Stimulated activated CD4-positive, alpha-beta T cell treated with anti-CD3 and anti-CD28 coated beads, Interleukin-4, amount 100 ng/mL, for 4 hours (primary cell): Measurements from ENCODE around the gene LHX4.
"Not testable (repeated sequence)": the region's sequence is repeated elsewhere in the genome, so short reads cannot be mapped to it uniquely, and the experiment has no call there.

Experiments
- DNase-seq, 2 experiments: peaks; one replicate each; pipeline ENCODE4 v3.0.0-alpha.2; 2020

Gene LHX4

DNA sequence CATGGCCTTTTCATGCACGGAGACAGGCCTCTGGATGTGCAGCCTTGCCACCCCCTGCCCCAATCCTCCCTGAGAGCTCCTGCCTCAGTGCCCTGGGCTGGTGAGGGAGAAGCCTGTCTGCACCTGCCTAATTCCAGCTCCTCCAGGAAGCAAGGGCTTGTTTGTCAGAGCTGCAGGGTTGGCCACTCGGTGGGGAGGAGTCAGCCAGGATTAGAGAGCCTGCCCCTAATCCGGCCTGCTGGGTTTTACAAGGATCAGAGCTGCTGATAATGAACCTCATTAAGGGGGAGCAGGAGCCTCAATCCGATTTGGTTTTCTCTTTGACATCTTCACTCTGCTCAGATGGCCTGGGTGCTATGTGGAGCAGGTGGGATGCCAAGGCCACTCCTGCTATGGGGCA lies 31.9 kb upstream of the LHX4 start:
- no peak for DNase-seq

DNA sequence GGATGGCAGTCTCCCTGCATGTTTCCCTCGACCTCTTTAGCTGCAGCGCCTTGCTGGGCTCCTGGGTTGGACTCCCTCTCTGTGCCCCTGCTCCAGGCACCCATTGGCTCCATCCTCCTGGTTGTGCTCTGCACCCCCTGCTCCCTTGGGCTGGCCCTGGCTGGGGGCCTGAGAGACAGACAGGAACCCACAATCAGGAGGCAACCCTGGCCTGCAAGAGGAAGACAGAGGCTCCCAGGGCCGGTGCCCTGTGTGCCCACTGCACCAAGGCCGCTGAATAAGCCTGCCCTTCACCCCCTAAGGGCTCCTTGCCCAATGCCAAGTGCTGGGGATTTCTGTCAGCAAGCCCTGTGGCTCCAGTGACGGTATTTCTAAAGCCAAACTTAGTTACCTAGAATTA lies 31.5 kb upstream of the LHX4 start:
- no peak for DNase-seq

DNA sequence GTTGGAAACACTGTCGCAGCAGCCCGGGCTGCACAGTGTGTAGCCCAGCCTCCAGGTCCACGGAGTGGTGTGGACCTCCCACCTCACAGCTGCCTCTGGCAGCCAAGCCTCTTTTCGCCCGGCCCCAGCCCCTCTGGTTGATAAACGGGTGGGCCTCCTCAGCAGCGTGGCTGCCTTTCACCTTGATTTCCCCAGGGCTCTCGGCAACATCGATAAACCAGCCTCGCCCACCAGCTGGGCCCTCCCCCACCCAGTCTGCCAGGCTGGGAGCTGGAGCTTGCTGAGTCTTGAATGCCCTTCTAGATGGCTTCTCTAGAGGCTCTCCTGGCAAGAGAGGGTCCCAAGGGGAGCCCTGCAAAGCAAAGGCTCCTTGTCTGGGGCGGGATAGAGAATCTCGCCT lies 31.0 kb upstream of the LHX4 start:
- DNase-seq, result no peak

DNA sequence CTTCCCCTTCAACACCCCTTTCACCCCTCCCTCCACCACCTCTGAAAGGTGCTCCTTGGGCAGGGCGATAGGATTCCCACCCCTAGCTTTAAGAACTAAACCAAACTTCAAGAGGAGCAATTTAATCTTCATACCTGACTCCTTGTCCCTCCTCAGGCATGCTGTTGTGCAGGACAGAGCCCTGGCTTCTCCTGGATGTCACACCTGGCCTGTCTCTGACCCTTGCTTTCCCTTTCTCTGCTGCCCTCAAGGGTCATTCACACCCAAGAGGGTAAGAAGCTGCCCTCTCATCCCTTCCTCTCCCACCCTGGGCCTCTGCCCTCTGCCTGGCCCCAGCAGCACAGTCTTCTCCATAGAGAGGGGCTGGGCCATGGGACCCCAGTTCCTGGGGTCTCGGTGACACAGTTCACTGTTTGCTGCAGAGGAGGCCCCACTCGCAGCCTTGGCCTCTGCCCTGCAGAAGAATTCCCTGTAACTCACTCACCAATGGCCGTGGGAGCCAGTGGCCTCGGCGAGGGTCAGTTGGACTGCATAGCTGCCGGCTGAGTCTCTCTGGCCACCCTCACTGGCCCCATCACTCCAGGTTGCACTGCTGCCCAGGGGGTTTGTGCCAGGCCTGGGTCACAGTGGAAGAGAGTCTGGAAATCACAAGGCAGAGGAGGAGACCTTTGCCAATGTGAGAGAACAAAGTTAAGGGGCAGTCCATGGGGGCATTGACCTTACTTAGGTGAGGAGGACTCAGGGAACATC lies 28.4 kb upstream of the LHX4 start:
- no peak for DNase-seq

DNA sequence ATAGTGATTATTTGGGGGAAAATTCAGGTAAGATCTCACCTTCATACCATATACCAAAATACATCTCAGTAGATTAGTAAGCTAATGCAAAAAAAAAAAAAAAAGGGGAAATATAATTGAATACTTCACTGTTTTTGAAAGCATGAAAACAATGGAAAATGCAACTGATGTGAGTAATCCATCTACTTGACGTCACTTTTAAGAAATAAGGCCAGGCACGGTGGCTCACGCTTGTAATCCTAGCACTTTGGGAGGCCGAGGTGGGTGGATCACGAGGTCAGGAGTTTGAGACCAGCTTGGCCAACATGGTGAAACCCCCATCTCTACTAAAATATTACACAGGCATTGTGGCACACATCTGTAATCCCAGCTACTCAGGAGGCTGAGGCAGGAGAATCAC lies 27.5 kb upstream of the LHX4 start:
- DNase-seq, result not testable (repeated sequence)

DNA sequence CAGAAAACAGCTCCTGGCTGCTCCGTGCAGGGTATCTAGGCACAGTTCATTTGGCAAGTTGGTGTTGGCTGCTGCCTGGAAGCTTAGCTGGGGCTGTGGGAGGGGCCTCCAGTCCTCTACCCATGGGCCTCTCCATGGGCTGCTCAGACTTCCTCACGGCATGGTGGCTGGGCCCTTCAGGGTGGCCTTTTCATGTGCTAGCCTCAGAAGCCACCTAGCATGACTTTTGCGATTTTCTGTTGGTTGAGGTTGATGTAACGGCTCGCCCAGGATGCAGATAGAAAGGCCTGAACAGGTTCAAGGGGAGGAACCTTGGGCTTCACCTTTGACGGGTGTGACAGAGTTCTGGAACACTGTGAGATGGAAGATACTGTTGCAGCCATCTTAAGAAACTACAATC lies 25.8 kb upstream of the LHX4 start:
- no peak for DNase-seq

DNA sequence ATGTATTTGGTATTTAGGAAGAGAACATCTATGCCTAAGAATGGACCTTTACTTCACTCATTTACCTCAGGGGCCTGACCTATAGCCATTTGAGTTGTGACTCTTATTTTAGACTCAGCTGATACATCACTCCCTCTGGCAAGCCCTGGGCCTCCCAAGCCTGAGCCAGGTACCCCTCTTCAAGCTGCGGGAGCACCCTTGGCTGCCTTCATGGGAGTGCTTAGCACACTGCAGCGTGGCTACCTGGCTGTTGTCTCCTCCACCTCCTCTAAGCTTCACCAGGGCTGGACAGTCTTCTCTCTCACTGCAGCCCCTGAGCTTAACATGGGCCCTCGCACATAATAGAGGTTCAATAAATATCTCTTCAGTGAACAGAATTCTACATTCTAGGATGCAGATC lies 23.5 kb upstream of the LHX4 start:
- no peak for DNase-seq

DNA sequence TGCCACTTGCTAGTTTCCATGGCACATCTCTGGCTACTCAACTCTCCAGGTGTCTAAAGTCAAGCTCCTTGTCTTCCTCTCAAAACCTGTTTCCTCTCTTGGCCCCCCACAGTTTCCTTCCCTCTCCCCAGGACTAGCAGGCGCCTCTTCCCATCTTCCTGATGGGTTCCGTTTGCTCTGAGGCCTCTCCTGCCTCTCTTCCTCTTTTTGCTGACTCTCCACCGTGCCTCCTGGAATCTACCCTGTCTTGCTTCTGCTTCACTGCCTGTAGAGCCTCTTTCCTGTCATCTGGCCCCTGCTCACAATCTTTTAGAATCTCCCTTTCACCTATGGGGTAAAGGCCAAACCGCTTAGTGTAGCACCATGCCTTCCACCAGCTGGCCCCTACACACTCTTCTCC lies 21.8 kb upstream of the LHX4 start:
- DNase-seq, result no peak

DNA sequence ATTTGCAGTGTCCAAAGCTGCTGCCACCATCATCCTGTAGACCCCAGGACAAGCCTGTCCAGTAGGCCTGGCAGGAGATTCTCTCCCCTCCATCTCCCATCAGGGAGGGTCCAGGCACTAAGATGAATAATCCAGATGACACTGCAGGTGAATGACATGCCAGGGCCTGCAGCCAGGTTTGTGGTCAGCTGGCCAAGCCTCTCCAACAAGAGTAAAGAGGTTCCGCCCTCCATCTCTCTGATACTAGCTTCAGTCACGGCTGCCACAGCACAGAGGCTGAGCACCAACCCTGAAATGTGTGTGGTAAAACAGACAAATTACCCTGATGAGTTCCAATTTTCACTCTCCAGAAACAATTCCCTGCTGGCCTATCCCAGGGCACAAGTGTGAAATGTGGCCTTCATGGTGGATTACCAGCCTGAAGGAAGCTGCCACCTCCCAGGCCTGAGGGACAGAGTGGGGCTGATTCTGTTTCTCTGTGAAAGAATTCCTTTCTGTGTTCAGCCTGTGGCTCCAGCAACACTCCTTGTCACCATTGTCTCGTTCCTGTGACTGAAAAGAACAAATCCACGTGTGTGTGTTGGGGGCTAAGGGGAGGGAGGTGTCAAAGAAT lies 19.9 kb upstream of the LHX4 start:
- no peak for DNase-seq

DNA sequence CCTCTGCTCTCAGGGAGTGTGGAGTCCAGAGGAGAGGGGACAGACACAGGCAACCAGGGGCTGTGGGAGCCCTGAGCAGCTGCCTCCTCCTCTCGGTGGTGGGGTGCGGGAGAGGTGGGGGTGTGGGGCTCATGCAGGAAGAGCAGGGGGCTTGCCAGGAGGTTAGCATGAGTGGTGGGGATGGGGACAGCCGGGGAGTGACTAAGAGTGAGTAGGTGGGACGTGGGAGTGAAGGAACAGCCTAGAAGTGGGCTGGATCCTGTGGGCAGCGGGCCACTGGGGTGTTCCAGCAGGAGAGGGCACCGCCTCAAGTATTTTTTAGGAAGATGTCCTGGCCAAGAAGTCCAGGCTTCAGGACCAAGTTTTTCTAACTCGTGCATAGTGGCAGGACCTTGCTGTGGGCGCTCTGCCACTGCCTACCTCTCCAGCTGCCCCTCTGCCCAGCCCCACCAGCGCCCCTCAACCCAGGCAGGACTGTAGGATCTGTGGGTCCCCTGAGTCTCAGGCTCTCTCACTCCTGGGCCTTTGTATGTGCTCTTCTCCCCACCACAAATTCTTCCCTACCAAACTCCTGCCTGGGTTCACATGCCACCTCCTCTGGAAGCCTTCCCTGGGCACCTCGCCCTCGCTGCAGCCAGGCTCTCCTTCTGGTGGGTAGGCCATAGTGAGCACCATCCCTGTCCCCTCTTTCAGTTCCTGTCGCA lies 18.8 kb upstream of the LHX4 start:
- no peak for DNase-seq

DNA sequence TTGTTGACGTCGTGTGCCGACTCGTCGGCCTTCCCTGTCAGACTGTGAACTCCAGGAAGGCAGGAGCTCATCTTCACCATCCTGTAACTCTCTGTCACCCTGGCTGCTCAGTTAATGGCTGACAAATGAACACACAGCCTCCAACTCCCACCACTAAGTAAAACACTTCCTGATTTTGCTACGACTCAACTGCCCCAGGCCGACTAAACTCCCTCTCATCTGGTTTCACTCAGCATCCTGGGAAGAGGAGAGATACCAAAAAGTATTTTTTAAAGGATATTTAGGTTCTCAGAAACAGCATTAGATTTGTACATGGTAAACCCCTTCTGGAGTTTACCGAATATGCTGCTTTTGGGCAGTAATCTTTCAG lies 18.2 kb upstream of the LHX4 start:
- DNase-seq, result no peak

DNA sequence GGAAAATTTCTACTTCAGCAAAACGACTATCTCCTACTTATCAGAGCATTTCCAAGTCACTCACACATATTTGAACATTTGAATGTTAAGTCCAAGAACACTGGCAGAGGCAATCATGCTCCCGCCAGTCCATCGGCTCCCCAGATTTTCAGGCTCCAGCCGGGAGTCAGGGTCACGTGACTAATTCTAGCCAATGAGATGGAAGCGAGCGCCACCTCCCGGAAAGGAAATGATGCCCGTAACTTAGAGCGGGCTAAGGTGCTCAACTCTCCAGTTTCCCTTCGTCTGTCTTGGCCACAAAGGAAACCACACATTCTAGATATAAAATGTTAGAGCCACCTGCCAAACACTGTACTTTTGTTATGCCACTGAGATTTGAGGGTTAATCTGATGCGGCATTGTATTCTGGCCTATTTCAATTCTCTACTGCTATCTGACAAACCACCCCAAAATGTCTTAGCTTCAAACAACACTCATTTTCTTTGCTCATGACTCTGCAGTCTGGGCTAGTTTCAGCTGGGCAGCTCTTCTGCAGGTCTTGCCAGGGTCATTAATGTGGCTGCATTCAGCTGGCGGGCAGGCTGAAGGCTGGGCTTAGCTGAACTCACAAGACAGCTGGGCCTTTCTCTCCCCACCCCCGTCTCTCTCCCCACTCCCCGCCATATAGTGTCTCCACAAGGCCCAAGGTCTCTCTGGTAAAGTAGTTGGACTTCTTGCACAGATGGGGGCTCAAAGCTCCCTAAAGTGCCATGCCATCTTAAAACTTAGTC lies 16.5 kb upstream of the LHX4 start:
- DNase-seq, result peak in 1 of 2 experiments; percentile 25

DNA sequence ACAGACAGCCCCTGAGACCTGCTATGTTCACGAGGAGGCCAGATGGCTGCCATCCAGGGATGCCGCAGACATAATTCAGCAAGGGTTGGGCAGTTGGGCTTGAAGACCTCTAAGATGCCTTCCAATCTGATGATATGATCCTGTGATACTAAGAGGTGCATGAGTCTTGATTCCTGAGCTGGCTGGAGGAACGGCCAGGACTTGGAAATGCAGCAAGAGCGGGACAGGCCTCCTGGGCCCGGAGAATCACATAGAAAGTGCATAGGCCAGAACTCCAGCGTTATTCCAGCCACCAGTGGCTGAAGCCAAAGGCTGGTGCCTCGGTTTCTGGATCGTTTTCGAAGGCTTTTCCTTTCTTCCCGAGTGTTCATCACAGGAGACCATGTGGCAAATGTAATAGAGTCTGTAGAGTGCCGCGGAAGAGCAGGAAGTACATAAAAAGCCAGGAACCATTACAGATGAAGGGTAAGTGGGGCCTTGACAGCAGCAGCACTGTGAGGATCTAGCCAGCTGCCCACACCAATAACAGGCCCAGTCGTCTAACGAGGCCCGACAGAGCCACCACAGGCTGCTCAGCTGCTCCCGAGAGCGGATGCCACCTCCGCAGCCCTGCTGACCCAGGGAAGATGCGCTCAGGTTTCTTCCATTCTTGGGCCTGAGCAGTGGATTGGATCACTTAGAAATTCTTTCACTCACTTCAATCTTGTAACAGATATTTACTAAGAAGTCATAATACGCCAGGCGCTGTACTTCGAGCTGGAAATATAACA lies 14.0 kb upstream of the LHX4 start:
- no peak for DNase-seq

DNA sequence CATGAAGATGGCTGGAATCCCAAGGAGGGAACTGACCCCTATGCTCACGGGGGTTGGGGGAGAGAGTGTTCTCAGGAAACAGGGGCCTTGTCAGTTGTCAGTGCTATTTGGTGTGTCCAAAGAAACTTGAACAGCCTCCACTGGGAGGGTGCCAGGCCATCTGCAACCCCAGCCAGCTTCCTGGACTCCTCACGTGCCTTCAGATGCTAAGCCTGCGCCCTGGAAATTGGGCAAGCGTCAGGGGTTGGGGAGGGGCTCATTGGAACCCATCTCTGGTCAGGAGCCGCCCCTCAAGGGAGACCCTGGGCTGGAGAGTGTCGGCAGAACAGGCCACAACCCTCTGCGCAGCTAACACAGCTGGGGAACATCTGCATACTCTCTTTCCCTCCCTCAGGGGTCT lies 13.1 kb upstream of the LHX4 start:
- no peak for DNase-seq

DNA sequence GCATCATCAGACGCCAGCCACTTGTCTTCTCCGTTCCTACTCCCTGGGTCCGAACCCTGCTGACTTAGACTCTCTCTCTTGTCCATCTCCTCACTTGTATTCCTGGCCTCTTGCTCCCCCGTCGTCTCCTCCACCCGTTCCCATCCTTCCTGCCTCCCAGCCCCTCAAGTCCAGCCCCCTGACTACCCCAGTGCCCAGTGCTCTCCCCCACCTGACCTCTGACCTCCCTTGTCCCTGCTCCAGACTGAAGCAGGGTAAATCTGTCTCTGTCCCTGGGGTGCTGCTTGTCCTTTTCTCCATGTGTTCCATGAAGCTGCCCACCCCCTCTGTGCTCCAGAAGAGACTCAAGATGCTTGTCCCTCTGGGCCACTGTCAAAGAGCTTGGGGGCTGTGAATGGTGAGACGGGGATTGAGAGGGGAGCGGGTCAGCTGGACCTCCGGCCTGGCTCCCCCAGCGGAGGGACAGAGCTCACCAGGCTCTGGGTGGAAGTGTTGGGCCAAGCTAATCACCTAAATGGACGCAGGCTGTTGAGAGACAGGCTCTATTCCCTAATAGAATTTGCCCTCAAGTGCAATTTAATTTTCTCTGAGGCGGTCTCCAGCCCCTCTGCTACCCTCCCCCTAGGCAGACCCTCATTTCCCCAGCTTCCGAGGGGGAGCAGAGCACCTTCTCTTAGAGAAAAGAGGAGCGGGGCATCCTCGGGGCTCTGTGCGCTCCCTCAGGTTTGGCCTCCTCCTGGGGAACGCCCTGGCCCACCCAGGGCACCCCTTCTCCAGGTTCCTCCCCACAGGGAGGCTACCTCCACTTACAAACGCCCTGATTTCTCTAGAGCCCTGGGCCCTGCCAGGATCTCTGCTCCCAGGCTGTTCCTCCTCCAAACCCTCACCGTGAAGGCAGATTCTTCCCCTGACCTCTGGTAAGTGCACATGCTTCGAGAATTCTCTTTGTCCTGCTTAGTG lies 11.0 kb upstream of the LHX4 start:
- DNase-seq, result no peak

DNA sequence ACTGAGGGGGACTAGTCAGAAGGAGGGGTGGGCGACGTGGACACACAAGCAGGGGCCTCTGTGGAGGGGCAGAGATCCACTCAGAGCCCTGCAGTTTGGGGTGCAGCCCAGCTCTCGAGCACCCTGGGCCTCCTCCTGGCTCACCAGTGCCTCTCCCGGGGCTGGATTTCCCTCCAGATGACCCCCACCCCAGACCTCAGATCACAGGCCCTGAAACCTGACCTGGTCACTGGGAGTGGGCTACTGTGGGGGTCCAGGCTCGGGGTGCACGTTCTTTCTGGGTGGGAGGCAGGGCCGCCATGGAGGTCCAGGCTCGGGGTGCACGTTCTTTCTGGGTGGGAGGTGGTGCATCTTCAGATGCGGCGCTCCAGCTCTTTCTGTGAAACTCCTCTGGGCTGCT lies 10.3 kb upstream of the LHX4 start:
- no peak for DNase-seq

DNA sequence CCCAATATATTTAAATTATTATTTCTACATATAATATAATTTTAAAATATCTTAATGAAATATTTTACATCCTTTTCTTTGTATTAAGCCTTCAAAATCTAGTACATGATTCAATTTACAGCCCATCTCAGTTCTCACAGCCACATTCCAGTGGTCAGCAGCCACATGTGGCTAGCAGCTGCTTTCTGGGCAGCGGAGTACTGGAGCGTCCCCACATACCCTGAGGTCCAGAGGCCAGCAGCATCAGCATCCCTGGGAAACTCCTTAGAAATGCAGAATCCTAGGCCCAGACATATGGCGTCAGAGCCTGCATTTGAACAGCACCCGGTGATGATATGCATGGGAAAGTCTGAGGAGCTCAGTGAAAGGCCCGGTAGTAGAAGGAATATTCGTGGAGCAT lies 8.6 kb upstream of the LHX4 start:
- no peak for DNase-seq

DNA sequence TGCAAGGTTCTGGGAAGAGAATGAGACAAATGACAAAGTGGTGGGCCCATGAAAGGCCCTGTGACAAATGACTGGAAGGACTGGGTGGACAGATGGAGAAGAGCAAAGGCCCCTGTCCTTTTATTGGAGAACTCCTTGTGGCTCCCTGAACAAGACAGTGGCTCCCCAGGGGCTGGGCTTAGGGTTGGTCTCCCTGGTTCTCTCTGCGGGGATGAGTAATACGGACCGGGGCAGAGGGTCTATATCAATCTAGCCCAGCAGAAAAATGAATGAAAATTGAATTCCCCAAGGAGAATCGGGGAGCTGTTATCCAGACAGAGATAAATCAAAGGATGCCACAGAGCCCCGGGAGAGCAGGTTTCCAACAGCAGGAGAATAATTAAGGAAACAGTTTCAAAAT lies 5.2 kb upstream of the LHX4 start:
- DNase-seq, result no peak

DNA sequence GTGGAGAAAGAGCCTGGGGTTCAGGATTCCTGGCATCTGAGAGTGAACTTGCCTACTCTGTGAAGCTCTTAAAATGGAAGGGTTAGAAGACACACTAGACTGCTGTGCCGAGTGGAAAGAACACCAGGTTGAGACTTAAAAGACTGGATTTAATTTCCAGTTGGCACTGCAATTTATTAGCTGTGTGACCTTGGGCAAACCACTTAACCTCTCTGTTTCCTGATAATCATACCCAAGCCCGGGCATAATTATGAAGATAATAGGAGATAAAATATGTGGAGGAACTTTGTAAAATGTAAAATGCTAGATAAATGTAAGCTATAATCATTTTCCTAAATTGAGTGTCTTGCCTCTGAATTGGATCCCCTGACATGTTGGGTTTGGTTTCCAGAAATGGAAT lies 4.7 kb upstream of the LHX4 start:
- DNase-seq, result no peak

DNA sequence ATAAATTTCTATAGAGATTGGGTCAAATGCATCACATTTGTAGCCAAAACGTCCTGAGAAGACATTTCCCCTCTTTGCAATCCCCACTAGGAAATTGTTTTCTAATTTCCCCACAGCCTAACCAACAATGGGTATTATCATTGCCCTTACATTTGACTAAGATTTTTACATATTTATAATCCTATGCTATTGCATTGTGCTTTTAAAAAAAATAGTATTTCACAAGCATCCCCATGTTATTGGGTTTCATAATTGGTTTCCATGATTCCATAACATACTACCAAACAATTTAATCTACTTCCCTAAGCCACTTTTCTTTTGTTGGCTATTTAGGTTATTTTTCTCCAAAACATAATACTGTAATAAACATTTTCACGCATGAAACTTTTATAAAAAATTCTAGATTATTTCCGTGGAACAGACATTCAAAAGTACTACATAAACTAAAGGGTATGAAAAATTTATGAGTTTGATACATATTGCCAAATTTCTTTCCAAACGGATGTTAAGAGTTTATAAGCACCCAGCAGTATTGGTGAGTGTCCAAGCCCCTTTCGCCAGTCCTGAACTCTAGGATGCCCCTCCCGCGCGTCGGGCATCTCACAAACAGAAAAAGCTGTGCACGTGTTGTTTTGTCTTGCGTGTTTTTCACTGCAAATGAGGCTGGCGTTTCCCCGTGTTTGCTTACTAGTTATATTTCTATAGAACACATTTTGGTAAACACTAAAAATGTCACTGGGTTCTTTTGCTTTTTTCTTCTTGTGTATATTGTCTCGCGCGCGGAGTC lies 2.0 kb upstream of the LHX4 start:
- no peak for DNase-seq
